CD14-positive monocyte (primary cell): ENCODE data around the gene FGFRL1. TPM values are rescaled to one million over a fixed set of nuclear protein-coding genes. Genes with fewer than 3 reads are reported as not detected.

Experiments used
- DNase-seq, 3 donors: peaks; one replicate each; pipeline ENCODE4 v3.0.0-alpha.2; 2011 to 2022
- H2AFZ ChIP-seq: 2 replicates; pipeline ENCODE4 v1.6.0; 2012; ENCODE audit warnings: mild to moderate bottlenecking, low read depth, low read length, inconsistent platforms; ENCODE audit not compliant: insufficient read depth, poor library complexity, severe bottlenecking
- H3K27ac ChIP-seq, 2 donors: 1 replicate in 1 of 2; 2 replicates in 1 of 2; pipeline ENCODE4 v1.5.1; 2012 to 2013; ENCODE audit warnings: low read length in 2 of 2, control low read depth in 1 of 2, inconsistent platforms in 1 of 2, low read depth in 1 of 2, mild to moderate bottlenecking in 1 of 2
- H3K27me3 ChIP-seq, 2 donors: one replicate each; pipeline versions ENCODE4 v1.6.0 to v1.6.1; 2011 to 2013; ENCODE audit warnings: low read length in 2 of 2; ENCODE audit not compliant: control insufficient read depth in 2 of 2, insufficient read depth in 2 of 2
- H3K36me3 ChIP-seq, 2 donors: replicated peaks in 1 of 2; 1 replicate in 1 of 2; 2 replicates in 1 of 2; pipeline versions ENCODE4 v1.5.1 to v1.6.1; 2012 to 2013; ENCODE audit warnings: low read length in 2 of 2, control low read depth in 1 of 2, inconsistent platforms in 1 of 2, mild to moderate bottlenecking in 1 of 2; ENCODE audit not compliant: insufficient read depth in 2 of 2, control insufficient read depth in 1 of 2
- H3K4me1 ChIP-seq, 2 donors: 1 replicate in 1 of 2; 2 replicates in 1 of 2; pipeline versions ENCODE4 v1.5.1 to v1.6.1; 2012 to 2013; ENCODE audit warnings: low read length in 2 of 2, control low read depth in 1 of 2, inconsistent platforms in 1 of 2, mild to moderate bottlenecking in 1 of 2, moderate library complexity in 1 of 2; ENCODE audit not compliant: insufficient read depth in 2 of 2, control insufficient read depth in 1 of 2
- H3K4me2 ChIP-seq: replicated peaks from 2 replicates; pipeline ENCODE3; 2012; ENCODE audit warnings: low read length, moderate library complexity, mild to moderate bottlenecking; ENCODE audit not compliant: poor library complexity, severe bottlenecking; ENCODE audit errors: extremely low read depth
- H3K4me3 ChIP-seq, 3 experiments: fragments of 200-600 bp in 1 of 3; sonication (generic) in 1 of 3; replicated peaks in 1 of 3; 1 replicate in 2 of 3; 2 replicates in 1 of 3; pipeline ENCODE4 v1.5.1; 2011 to 2013; ENCODE audit warnings: low read length in 3 of 3, mild to moderate bottlenecking in 3 of 3, control low read depth in 2 of 3, low read depth in 2 of 3, inconsistent platforms in 1 of 3, moderate library complexity in 1 of 3
- H3K79me2 ChIP-seq: 2 replicates; pipeline ENCODE4 v1.6.0; 2012; ENCODE audit warnings: mild to moderate bottlenecking, control low read depth, inconsistent platforms, low read length, moderate library complexity; ENCODE audit not compliant: insufficient read depth
- H3K9ac ChIP-seq: 2 replicates; pipeline ENCODE4 v1.6.0; 2017; ENCODE audit warnings: low read length, mild to moderate bottlenecking; ENCODE audit not compliant: insufficient read depth, poor library complexity, severe bottlenecking
- H3K9me3 ChIP-seq, 2 donors: replicated peaks in 1 of 2; 1 replicate in 1 of 2; 2 replicates in 1 of 2; pipeline versions ENCODE4 v1.5.1 to v1.6.1; 2012 to 2013; ENCODE audit warnings: low read length in 2 of 2, control low read depth in 1 of 2; ENCODE audit not compliant: control insufficient read depth in 1 of 2, insufficient read depth in 1 of 2
- H4K20me1 ChIP-seq: 2 replicates; pipeline ENCODE4 v1.6.0; 2012; ENCODE audit warnings: mild to moderate bottlenecking, low read length, control low read depth, moderate library complexity; ENCODE audit not compliant: insufficient read depth
- H3K27ac Mint-ChIP-seq, 7 donors: one replicate each; pipeline ENCODE4 v1.8.0; 2020; ENCODE audit warnings: mild to moderate bottlenecking in 7 of 7, mixed read lengths in 7 of 7, moderate library complexity in 6 of 7, inconsistent platforms in 2 of 7
- H3K27me3 Mint-ChIP-seq, 3 donors: one replicate each; pipeline ENCODE4 v1.8.0; 2021 to 2022; ENCODE audit warnings: low read depth in 3 of 3, mild to moderate bottlenecking in 3 of 3, mixed read lengths in 3 of 3, moderate library complexity in 3 of 3, inconsistent platforms in 1 of 3
- H3K36me3 Mint-ChIP-seq, 2 donors: one replicate each; pipeline ENCODE4 v1.8.0; 2020; ENCODE audit warnings: mixed read lengths in 2 of 2, inconsistent platforms in 1 of 2, mild to moderate bottlenecking in 1 of 2
- H3K4me1 Mint-ChIP-seq: one replicate; pipeline ENCODE4 v1.8.0; 2020; ENCODE audit warnings: mild to moderate bottlenecking, mixed read lengths
- H3K4me3 Mint-ChIP-seq, 2 donors: one replicate each; pipeline ENCODE4 v1.8.0; 2020; ENCODE audit warnings: mild to moderate bottlenecking in 2 of 2, mixed read lengths in 2 of 2, moderate library complexity in 1 of 2
- H3K9me3 Mint-ChIP-seq, 7 donors: one replicate each; pipeline ENCODE4 v1.8.0; 2020 to 2022; ENCODE audit warnings: mixed read lengths in 7 of 7, mild to moderate bottlenecking in 6 of 7, moderate library complexity in 6 of 7, inconsistent platforms in 2 of 7
- CTCF ChIP-seq: fragments of 200-600 bp; IDR thresholded peaks from one replicate; pipeline ENCODE4 v1.8.0; 2022; ENCODE audit warnings: antibody characterized with exemption, mild to moderate bottlenecking
- WGBS: methylation state at CpG from one replicate; pipeline ENCODE4 v1.1.5; 2013; ENCODE audit warnings: missing lambda C conversion rate; ENCODE audit not compliant: insufficient coverage; 5-methylcytosine and 5-hydroxymethylcytosine counted together
- intact Hi-C, 2 donors: fragments of 100-400 bp; cut with micrococcal nuclease; formaldehyde crosslinking; loops; one replicate each; pipeline versions ENCODE4 v1.15.0 to v1.15.1; 2023
- polyA plus RNA-seq, 3 donors: library from polyadenylated mRNA; depleted of rRNA in 1 of 3; unstranded in 2 of 3; stranded (reverse) in 1 of 3; fragments of 300-500 nt in 2 of 3; fragments of >200 nt in 1 of 3; fragmentation: Illumina TruSeq in 2 of 3; gene quantifications; 1 replicate in 2 of 3; 2 replicates in 1 of 3; pipeline ENCODE4 v1.2.3, GENCODE V29; 2012 to 2021

The FGFRL1 gene
- polyA plus RNA-seq, 3 donors = 0.17 to 77.7 (median 0.28) TPM

DNA sequence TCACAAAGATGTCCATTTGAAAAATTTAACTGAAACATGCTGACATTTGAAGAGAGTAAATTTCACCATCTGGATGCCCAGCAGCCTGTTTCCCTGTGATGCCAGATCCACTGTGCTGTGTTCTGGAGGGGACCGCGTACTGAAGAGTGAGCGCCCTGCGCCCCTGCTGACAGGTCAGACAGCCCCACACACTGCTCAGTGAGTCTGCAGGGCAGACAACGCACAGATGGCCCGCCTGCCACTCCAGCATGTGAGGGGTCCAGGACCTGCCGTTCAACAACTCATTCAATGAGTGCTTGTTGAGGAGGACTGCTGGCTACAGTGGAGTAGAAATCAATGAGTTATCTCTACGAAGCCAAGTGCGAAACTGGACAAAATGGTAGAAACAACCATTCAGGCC, 49.2 kb downstream of the FGFRL1 start:
- no peaks in the 10 kb centered on the region for H3K9me3 ChIP-seq
- no peak for DNase-seq
- no peak for TF ChIP-seq CTCF
- peaks cover 5 to 21% of the 10 kb centered on the region in 2 donors for H3K27me3 ChIP-seq
- intact Hi-C loops = no loop called here
- no peaks in the 10 kb centered on the region for H4K20me1 ChIP-seq
- H3K36me3 Mint-ChIP-seq = peaks cover 0 to 3% of the 10 kb centered on the region in 2 donors
- peaks cover 6 to 7% of the 10 kb centered on the region in 2 donors for H3K4me1 ChIP-seq
- H3K9ac ChIP-seq = no peak overlapping the region
- 100% methylated on average over 5 of the region's 9 CpGs for WGBS
- H3K4me3 Mint-ChIP-seq = peak overlapping the region in 1 of 2 donors; percentile 18
- H3K36me3 ChIP-seq = no peaks in the 10 kb centered on the region
- no peak overlapping the region for H3K27ac Mint-ChIP-seq
- peaks cover 7% of the 10 kb centered on the region for H3K4me1 Mint-ChIP-seq
- peaks cover 24 to 47% (median 29%) of the 10 kb centered on the region in 3 donors for H3K27me3 Mint-ChIP-seq
- H3K27ac ChIP-seq = no peak overlapping the region
- H3K9me3 Mint-ChIP-seq = peaks cover 0 to 5% (median 2%) of the 10 kb centered on the region in 7 donors
- H3K4me3 ChIP-seq = no peak overlapping the region
- H2AFZ ChIP-seq = no peak overlapping the region
- H3K79me2 ChIP-seq = no peaks in the 10 kb centered on the region
- H3K4me2 ChIP-seq = no peak overlapping the region

DNA sequence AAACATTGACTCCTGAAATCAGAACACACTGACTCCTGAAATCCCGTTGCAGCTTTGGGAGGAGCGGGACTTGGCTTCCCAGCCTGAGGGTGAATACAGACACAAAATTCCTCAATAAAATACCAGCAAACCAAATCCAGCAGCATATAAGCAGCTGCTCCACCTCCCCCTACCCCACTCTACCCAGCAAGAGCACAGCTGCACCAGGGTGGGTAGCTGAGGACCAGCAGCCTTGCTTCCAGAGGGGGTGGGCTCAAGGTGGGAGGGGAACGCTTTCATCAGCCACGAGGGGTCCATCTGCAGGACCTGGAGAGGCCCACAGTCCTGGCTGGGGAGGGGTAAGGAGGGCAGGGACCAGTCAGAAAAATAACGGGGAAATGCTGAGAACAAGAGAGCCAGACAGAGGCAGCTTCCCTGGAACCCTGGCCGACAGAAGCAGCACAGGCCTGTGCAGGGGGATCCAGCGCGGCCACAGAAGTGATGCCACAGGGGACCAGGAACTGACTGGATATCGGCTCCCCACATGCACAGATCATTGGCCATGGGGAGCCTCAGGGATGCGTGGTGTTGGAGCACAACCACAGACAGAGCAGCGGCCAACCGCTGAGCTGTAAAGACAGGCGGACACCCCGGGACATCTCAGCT, 49.8 kb downstream of the FGFRL1 start:
- no peak overlapping the region for H2AFZ ChIP-seq
- intact Hi-C loops = no loop called here
- H3K4me2 ChIP-seq = no peak overlapping the region
- peaks cover 0 to 1% of the 10 kb centered on the region in 2 donors for H3K36me3 Mint-ChIP-seq
- H3K36me3 ChIP-seq = no peaks in the 10 kb centered on the region
- peak overlapping the region in 1 of 2 donors; percentile 18 for H3K4me3 Mint-ChIP-seq
- peaks cover under 1 to 1% of the 10 kb centered on the region in 2 donors for H3K4me1 ChIP-seq
- no peaks in the 10 kb centered on the region for H3K79me2 ChIP-seq
- H4K20me1 ChIP-seq = no peaks in the 10 kb centered on the region
- peaks cover 0 to 2% (median 0%) of the 10 kb centered on the region in 7 donors for H3K9me3 Mint-ChIP-seq
- peaks cover 23 to 42% (median 29%) of the 10 kb centered on the region in 3 donors for H3K27me3 Mint-ChIP-seq
- 87% methylated on average over 14 of the region's 14 CpGs for WGBS
- H3K9me3 ChIP-seq = no peaks in the 10 kb centered on the region
- peaks cover 2% of the 10 kb centered on the region for H3K4me1 Mint-ChIP-seq
- H3K27me3 ChIP-seq = peaks cover 2 to 16% of the 10 kb centered on the region in 2 donors
- no peak for TF ChIP-seq CTCF
- H3K27ac ChIP-seq = no peak overlapping the region
- no peak overlapping the region for H3K4me3 ChIP-seq
- DNase-seq = no peak
- H3K9ac ChIP-seq = no peak overlapping the region
- no peak overlapping the region for H3K27ac Mint-ChIP-seq
